SU-DHL-6 (cell line): ENCODE data around the gene CXCR6.
"Not testable (repeated sequence)": the region's sequence is repeated elsewhere in the genome, so short reads cannot be mapped to it uniquely, and the experiment has no call there.

Source experiments
- H2AFZ ChIP-seq: fragments of 200-600 bp; sonication (generic); 2 replicates; pipeline ENCODE4 v1.6.1; 2014; ENCODE audit warnings: low read depth, mild to moderate bottlenecking, moderate library complexity, mixed read lengths, antibody characterized with exemption, low read length; ENCODE audit not compliant: severe bottlenecking
- H3F3A ChIP-seq: fragments of 200-600 bp; shearing (Covaris generic); 2 replicates; pipeline ENCODE4 v1.6.0; 2016; ENCODE audit warnings: antibody characterized with exemption, mild to moderate bottlenecking; ENCODE audit not compliant: insufficient read depth
- H3K27ac ChIP-seq: fragments of 200-600 bp; sonication (generic); 2 replicates; pipeline ENCODE4 v1.5.1; 2016; ENCODE audit warnings: low read depth, mild to moderate bottlenecking, low read length, moderate library complexity, mixed read lengths
- H3K27me3 ChIP-seq: fragments of 200-600 bp; sonication (generic), shearing (Covaris generic); 2 replicates; pipeline ENCODE4 v1.6.0; 2014; ENCODE audit warnings: mild to moderate bottlenecking, low read length
- H3K36me3 ChIP-seq: fragments of 200-600 bp; sonication (generic); 2 replicates; pipeline ENCODE4 v1.6.1; 2014; ENCODE audit warnings: mild to moderate bottlenecking, low read length, mixed read lengths
- H3K4me2 ChIP-seq: fragments of 300-600, 200-600 bp; shearing (Covaris generic), sonication (generic); 2 replicates; pipeline ENCODE4 v1.6.0; 2014; ENCODE audit warnings: low read length, low read depth, mild to moderate bottlenecking; ENCODE audit not compliant: poor library complexity, severe bottlenecking
- H3K4me3 ChIP-seq: fragments of 200-600 bp; sonication (generic); 2 replicates; pipeline ENCODE4 v1.5.1; 2014; ENCODE audit warnings: antibody characterized with exemption, low read length, mild to moderate bottlenecking, mixed read lengths; ENCODE audit not compliant: insufficient read depth, poor library complexity, severe bottlenecking
- H3K79me2 ChIP-seq: fragments of 200-600 bp; sonication (generic); 2 replicates; pipeline ENCODE4 v1.6.1; 2014; ENCODE audit warnings: mild to moderate bottlenecking, low read length, moderate library complexity; ENCODE audit not compliant: insufficient read depth
- H3K9ac ChIP-seq: fragments of 200-600 bp; sonication (generic); 2 replicates; pipeline ENCODE4 v1.7.0; 2014; ENCODE audit warnings: mild to moderate bottlenecking, low read length
- H3K9me2 ChIP-seq: fragments of 200-600 bp; sonication (generic); replicated peaks from 2 replicates; pipeline ENCODE4 v1.6.1; 2014; ENCODE audit warnings: low read length; ENCODE audit not compliant: insufficient read depth
- H3K9me3 ChIP-seq: fragments of 200-600 bp; sonication (generic); 2 replicates; pipeline ENCODE4 v1.6.1; 2014; ENCODE audit warnings: low read length, mixed read lengths; ENCODE audit not compliant: insufficient read depth
- H4K20me1 ChIP-seq: fragments of 200-600 bp; sonication (generic); 2 replicates; pipeline ENCODE4 v1.6.1; 2014; ENCODE audit warnings: low read depth, mild to moderate bottlenecking, antibody characterized with exemption, low read length, moderate library complexity, mixed read lengths
- CTCF ChIP-seq: fragments of 200-600 bp; sonication (generic); IDR thresholded peaks from one replicate; pipeline ENCODE4 v1.5.1; 2017; ENCODE audit warnings: antibody characterized with exemption, mild to moderate bottlenecking, low read length, moderate library complexity; ENCODE audit not compliant: insufficient read depth, poor library complexity, severe bottlenecking
- EZH2phosphoT487 ChIP-seq: fragments of 200-600 bp; sonication (generic), shearing (Covaris generic); conservative IDR thresholded peaks from 2 replicates; pipeline ENCODE4 v1.6.1; 2018; ENCODE audit warnings: mild to moderate bottlenecking, antibody characterized with exemption, low read length, moderate library complexity, mixed read lengths

Gene CXCR6

GRCh38 chr3:45994419-45995235, 51.4 kb downstream of the CXCR6 start:
- peak overlapping the region; percentile 100 for H2AFZ ChIP-seq
- H3K9me2 ChIP-seq = no peaks in the 10 kb centered on the region
- H3K9me3 ChIP-seq = no peaks in the 10 kb centered on the region
- H3K4me2 ChIP-seq = peak overlapping the region; percentile 68
- TF ChIP-seq CTCF (no peak), EZH2phosphoT487 (no peak)
- no peaks in the 10 kb centered on the region for H3K36me3 ChIP-seq
- H3K27ac ChIP-seq = peak overlapping the region; percentile 43
- no peaks in the 10 kb centered on the region for H4K20me1 ChIP-seq
- H3K4me3 ChIP-seq = peak overlapping the region; percentile 74
- peaks cover 38% of the 10 kb centered on the region for H3K79me2 ChIP-seq
- H3K9ac ChIP-seq = peak overlapping the region; percentile 78
- H3K27me3 ChIP-seq = no peaks in the 10 kb centered on the region
- no peaks in the 10 kb centered on the region for H3F3A ChIP-seq

DNA sequence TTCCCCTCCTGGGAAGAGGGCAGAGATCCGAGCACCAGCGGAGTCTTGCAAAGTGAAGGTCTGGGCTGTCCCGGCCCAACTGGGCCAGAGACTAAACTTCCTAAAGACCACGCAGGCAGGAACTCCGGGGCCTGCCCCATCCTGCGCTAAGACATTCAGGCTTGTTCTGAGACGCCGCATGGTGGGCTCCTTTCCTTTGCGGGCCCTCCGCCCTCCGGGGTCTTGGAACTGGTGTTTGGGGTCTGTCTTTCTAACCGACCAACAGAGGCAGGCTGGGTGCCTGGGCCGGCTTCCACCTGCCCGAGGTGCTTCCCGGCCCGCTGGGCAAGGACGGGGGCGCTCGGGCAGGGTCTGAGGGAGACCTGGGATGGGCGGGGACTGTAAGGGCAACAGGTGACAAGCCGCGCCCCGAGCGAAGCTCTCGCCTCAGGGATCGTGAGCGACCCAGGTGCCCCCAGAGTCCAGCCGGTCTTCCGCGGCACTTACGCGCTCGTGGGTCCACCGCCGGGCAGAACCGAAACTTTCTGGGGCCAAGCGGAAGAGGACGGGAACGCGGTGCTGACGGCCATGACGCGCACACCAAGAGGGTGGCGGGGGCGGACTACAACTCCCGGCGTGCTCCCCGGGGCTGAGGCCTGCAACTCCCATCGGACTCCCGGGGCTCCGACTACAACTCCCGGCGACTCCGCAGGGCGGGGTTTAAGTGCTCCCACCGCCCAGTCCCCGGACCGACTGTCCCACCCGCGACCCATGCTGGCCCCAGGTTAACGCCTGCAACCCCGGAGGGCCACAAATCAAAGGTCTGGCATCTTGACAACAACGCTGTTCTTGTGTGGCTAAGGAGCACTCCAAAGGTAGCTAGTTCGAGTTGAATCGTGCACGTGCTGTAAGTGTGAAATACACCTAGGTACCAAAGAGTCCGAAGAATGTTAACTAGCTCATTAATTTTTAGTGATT, 52.2 kb downstream of the CXCR6 start, which contains the start of gene FYCO1:
Gene FYCO1 (minus strand): TSS at position 589 of the 957 bp plus-strand sequence. CDS start 10,914 bp downstream, outside the sequence.
- no peaks in the 10 kb centered on the region for H3K36me3 ChIP-seq
- peak within 1 kb of the TSS; percentile 68 for H3K4me2 ChIP-seq
- H4K20me1 ChIP-seq = no peaks in the 10 kb centered on the region
- H3K9me3 ChIP-seq = no peaks in the 10 kb centered on the region
- peak within 1 kb of the TSS; percentile 78 for H3K9ac ChIP-seq
- H3F3A ChIP-seq = no peaks in the 10 kb centered on the region
- no peaks in the 10 kb centered on the region for H3K9me2 ChIP-seq
- TF ChIP-seq CTCF (no peak), EZH2phosphoT487 (no peak)
- no peaks in the 10 kb centered on the region for H3K27me3 ChIP-seq
- H3K79me2 ChIP-seq = peaks cover 32% of the 10 kb centered on the region
- H2AFZ ChIP-seq = peak within 1 kb of the TSS; percentile 100
- peak within 1 kb of the TSS; percentile 43 for H3K27ac ChIP-seq
- H3K4me3 ChIP-seq = peak within 1 kb of the TSS; percentile 74

DNA sequence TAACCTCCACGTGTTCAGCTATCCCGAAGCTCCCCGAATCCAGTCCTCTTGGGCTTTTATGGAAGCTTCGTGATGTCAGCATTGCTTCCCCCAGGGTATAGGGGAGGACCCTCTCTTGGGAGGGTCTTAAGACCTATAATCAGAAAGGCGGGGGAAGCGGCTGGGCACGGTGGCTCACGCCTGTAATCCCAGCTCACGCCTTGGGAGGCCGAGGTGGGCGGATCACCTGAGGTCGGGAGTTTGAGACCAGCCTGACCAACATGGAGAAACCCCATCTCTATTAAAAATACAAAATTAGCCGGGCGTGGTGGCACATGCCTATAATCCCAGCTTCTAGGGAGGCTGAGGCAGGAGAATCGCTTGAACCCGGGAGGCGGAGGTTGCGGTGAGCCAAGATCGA, 54.2 kb downstream of the CXCR6 start:
- H3K36me3 ChIP-seq, H3K27ac ChIP-seq: not testable (repeated sequence)
- H3K79me2 ChIP-seq = peaks cover 23% of the 10 kb centered on the region

More for the DNA sequence above, 54.2 kb downstream of the CXCR6 start:
- not testable (repeated sequence) for H3K9me2 ChIP-seq, H3K4me3 ChIP-seq, H3K9ac ChIP-seq, H4K20me1 ChIP-seq, H3K9me3 ChIP-seq, H3K27me3 ChIP-seq, H3F3A ChIP-seq, H3K4me2 ChIP-seq, H2AFZ ChIP-seq
